Muscle layer of duodenum (tissue), 2 donors: ENCODE results near the gene ARID1B.

Experiments used
- H3K27ac ChIP-seq: one replicate; pipeline ENCODE4 v1.7.0; 2013; ENCODE audit warnings: mild to moderate bottlenecking, low read length
- H3K27me3 ChIP-seq: one replicate; pipeline ENCODE4 v1.7.0; 2013; ENCODE audit warnings: low read depth, mild to moderate bottlenecking, control low read depth, low read length
- H3K36me3 ChIP-seq, 2 donors: one replicate each; pipeline ENCODE4 v1.7.0; 2013; ENCODE audit warnings: low read length in 2 of 2, control low read depth in 1 of 2, mild to moderate bottlenecking in 1 of 2; ENCODE audit not compliant: insufficient read depth in 2 of 2, control insufficient read depth in 1 of 2
- H3K4me1 ChIP-seq, 2 donors: one replicate each; pipeline ENCODE4 v1.7.0; 2013; ENCODE audit warnings: low read length in 2 of 2, mild to moderate bottlenecking in 2 of 2, control low read depth in 1 of 2, moderate library complexity in 1 of 2; ENCODE audit not compliant: insufficient read depth in 2 of 2, control insufficient read depth in 1 of 2
- H3K4me3 ChIP-seq, 2 donors: one replicate each; pipeline ENCODE4 v1.7.0; 2013; ENCODE audit warnings: low read length in 2 of 2, low read depth in 1 of 2, mild to moderate bottlenecking in 1 of 2
- H3K9me3 ChIP-seq, 2 donors: one replicate each; pipeline ENCODE4 v1.7.0; 2013; ENCODE audit warnings: low read length in 2 of 2, control low read depth in 1 of 2, mild to moderate bottlenecking in 1 of 2; ENCODE audit not compliant: control insufficient read depth in 1 of 2
- donor health status: healthy.

ARID1B gene

GRCh38 chr6:156988276-156989158, 211.3 kb downstream of the ARID1B start:
- Histone ChIP-seq H3K4me1 (peaks cover 5 to 22% of the 10 kb centered on the region in 2 donors), H3K4me3 (no peak overlapping the region), H3K27ac (no peak overlapping the region), H3K9me3 (no peaks in the 10 kb centered on the region), H3K27me3 (no peaks in the 10 kb centered on the region), H3K36me3 (no peaks in the 10 kb centered on the region)

DNA sequence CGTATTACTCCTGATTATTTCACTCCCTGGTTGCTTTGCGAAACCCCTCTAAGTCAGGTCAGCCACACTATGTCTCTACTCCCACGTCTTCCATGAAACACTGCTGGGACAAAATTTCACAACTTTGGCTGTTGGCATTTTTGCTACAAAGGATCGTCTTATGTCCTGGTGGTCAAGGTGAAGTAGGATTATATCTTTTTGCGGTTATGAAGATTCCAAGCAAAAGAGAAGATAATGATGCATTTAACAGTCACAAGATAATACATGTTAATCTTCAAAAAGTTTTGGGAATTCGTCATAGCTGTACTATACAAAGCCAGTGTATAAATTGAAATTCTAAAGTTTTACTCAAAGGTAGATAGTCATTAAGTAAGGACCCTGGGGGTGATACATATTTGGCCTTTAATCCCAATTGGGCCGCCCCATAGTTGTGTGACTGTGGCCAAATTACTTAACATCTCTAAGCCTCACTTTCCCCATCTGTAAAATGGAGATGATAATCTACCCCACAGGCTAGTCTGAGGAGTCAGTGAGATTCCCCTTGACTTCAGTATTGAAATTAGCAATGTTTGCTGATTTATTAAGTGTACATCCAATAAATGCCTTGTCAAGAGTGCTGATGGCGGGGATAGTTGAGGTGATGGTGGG, 212.1 kb downstream of the ARID1B start:
- Histone ChIP-seq H3K9me3 (no peaks in the 10 kb centered on the region), H3K27me3 (no peaks in the 10 kb centered on the region), H3K36me3 (no peaks in the 10 kb centered on the region), H3K4me3 (no peak overlapping the region), H3K27ac (no peak overlapping the region), H3K4me1 (peaks cover 9 to 17% of the 10 kb centered on the region in 2 donors)

- Histone ChIP-seq H3K9me3 (no peaks in the 10 kb centered on the region), H3K4me3 (no peak overlapping the region), H3K4me1 (peaks cover 9 to 14% of the 10 kb centered on the region in 2 donors), H3K36me3 (no peaks in the 10 kb centered on the region), H3K27me3 (no peaks in the 10 kb centered on the region), H3K27ac (no peak overlapping the region)
Observed at GRCh38 chr6:156992020-156992804, 215.0 kb downstream of the ARID1B start.

DNA sequence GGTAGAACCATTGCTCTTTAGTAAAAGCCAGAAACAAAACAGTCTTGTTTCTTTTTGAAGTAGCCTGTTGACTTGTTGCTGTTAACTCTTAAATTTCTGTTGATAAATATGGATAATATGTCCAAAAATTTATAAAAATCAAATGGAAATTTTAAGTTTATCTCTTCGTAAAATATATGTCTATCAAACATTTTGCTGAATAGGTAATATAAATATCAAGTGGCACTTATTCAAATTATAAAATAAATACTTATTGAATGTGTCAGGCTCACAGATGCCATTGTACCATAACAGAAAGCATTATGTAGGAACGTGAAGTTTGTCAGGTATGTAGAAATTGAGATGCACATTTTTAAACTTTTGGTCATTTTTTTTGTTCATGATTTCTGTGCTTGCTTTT, 216.5 kb downstream of the ARID1B start:
- Histone ChIP-seq H3K4me3 (no peak overlapping the region), H3K36me3 (no peaks in the 10 kb centered on the region), H3K4me1 (peaks cover 4 to 9% of the 10 kb centered on the region in 2 donors), H3K9me3 (no peaks in the 10 kb centered on the region), H3K27me3 (no peaks in the 10 kb centered on the region), H3K27ac (no peak overlapping the region)

GRCh38 chr6:156994215-156995076, 217.3 kb downstream of the ARID1B start:
- H3K27ac ChIP-seq, result no peak overlapping the region
- no peaks in the 10 kb centered on the region for H3K36me3 ChIP-seq
- H3K4me1 ChIP-seq, result peaks cover 4 to 9% of the 10 kb centered on the region in 2 donors
- no peaks in the 10 kb centered on the region for H3K27me3 ChIP-seq
- no peaks in the 10 kb centered on the region for H3K9me3 ChIP-seq
- no peak overlapping the region for H3K4me3 ChIP-seq

DNA sequence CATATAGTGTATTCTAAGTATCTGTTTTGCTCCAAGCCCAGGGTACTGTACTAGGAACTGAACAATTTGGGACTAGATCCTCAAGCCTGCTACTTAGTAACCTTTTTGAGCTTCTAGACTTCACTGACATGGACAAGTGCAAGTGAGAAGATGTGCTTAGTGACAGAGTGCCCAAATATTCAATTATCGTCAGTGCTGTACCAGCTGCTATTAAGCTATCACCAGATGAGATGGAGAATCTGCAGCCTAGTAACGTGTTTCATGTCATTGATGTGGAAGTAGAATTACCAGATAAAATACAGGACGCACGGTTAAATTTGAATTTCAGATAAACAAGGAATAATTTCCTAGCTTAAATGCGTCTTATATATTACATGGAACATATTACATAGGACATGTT, 218.3 kb downstream of the ARID1B start:
- Histone ChIP-seq H3K4me1 (peaks cover 4 to 9% of the 10 kb centered on the region in 2 donors), H3K4me3 (no peak overlapping the region), H3K27ac (no peak overlapping the region), H3K36me3 (no peaks in the 10 kb centered on the region), H3K27me3 (no peaks in the 10 kb centered on the region), H3K9me3 (no peaks in the 10 kb centered on the region)

DNA sequence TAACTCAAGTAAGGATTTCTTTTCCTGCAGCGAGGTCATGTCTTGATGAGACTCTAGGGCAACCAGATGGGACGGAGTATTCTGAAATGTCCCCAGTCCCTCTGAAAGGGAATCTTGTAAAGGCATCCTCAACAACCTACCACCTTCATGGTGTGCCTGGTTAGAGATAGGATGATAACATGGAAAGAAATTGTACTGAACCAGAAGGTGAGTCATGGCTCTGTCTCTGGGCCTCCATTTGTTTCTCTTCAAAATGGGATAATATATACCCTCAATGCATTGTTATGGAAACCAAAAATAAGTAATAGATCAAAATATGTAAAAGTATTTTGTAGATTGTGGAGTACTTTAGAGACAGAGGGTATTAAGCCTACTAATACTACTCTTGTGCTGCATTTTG, 219.1 kb downstream of the ARID1B start:
- Histone ChIP-seq H3K4me3 (no peak overlapping the region), H3K4me1 (peaks cover 4 to 9% of the 10 kb centered on the region in 2 donors), H3K27me3 (no peaks in the 10 kb centered on the region), H3K27ac (no peak overlapping the region), H3K9me3 (no peaks in the 10 kb centered on the region), H3K36me3 (no peaks in the 10 kb centered on the region)

GRCh38 chr6:156998794-156999330, 221.7 kb downstream of the ARID1B start:
- no peaks in the 10 kb centered on the region for H3K36me3 ChIP-seq
- no peak overlapping the region for H3K4me3 ChIP-seq
- no peak overlapping the region for H3K27ac ChIP-seq
- H3K9me3 ChIP-seq, result no peaks in the 10 kb centered on the region
- H3K27me3 ChIP-seq, result no peaks in the 10 kb centered on the region
- H3K4me1 ChIP-seq, result peaks cover 3 to 4% of the 10 kb centered on the region in 2 donors

DNA sequence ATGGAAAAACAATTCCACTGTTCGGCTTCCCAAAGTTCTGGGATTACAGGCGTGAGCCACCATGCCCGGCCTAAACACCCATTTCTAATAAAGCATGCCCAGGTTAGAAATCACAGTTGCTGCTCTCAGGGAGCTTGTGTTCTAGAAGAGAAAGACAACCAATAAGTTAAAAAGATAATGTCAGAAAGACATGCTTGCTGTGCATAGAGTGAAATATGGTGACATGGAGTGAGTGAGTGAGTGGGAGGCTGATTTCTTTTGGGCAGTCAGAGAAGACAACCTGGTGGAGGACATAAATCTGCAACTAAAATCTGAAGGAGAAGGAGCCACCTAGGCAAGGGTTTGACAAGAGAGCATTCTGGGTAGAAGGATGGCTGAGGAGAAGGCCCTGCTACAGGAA, 222.6 kb downstream of the ARID1B start:
- H3K36me3 ChIP-seq, result no peaks in the 10 kb centered on the region
- H3K27me3 ChIP-seq, result no peaks in the 10 kb centered on the region
- no peak overlapping the region for H3K4me3 ChIP-seq
- no peaks in the 10 kb centered on the region for H3K9me3 ChIP-seq
- no peak overlapping the region for H3K27ac ChIP-seq
- H3K4me1 ChIP-seq, result no peaks in the 10 kb centered on the region

GRCh38 chr6:157001716-157002115, 224.5 kb downstream of the ARID1B start:
- Histone ChIP-seq H3K27me3 (no peaks in the 10 kb centered on the region), H3K9me3 (no peaks in the 10 kb centered on the region), H3K4me1 (peaks cover 0 to 6% of the 10 kb centered on the region in 2 donors), H3K4me3 (no peak overlapping the region), H3K36me3 (no peaks in the 10 kb centered on the region), H3K27ac (no peak overlapping the region)
